Omental fat pad (tissue), 4 donors: ENCODE measurements around the gene ARNT2. TPM values are rescaled to one million over a fixed set of nuclear protein-coding genes. Genes with fewer than 3 reads are reported as not detected.

Experiments used
- ATAC-seq: fragments of 150-250 bp; one replicate; pipeline ENCODE4 v1.9.1; 2016; ENCODE audit warnings: mild to moderate bottlenecking, moderate library complexity; ENCODE audit not compliant: low FRiP score
- DNase-seq: peaks from one replicate; pipeline ENCODE4 v3.0.0-alpha.2; 2019; ENCODE audit warnings: low spot score
- total RNA-seq, 4 donors: library from RNA; depleted of rRNA; stranded (reverse); fragments of >200 nt; gene quantifications; one replicate each; pipeline ENCODE4 v1.1.0, GENCODE V29; 2016
- TF ChIP-seq, protein P1 (sequence below), 3 donors: fragments of 450-650 bp; IDR thresholded peaks; one replicate each; pipeline ENCODE4 v1.5.1; 2016 to 2017; ENCODE audit warnings: antibody characterized with exemption in 3 of 3, mild to moderate bottlenecking in 3 of 3, moderate library complexity in 2 of 3

The ARNT2 gene
- total RNA-seq, 4 donors from 2014 or later: 3.1 to 7.4 (median 3.4) TPM

DNA sequence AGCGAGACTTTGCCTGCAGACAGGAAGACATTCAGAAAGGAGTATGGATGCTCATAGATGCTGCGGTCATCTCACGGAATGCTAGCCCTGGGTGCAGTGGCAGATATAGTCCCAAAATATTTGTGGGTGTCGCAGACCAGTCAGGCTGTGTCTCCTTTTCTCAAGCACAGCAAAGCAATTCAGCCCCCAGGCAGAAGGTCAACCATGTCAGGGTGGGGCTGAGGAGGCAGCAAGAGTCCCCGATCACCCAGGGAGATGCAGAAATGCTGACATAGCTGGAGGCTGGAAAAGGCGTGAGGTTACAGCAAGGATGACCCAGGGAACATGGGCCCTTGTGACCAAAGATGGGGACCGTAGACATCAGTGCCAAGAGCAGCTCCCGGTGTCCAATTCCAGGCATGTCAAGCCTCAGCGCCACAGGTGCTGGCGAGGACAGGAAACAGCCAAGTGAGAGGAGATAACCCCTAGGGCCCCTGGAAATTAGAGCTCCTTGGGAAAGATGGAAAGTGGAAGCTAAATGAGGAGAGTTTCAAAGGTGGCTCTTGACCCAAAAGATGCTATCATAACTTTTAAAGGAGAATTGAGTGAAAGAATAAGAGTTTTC is 209.7 kb downstream of the ARNT2 start:
- ATAC-seq (no peak), DNase-seq (no peak)
- TF ChIP-seq, protein P1, sequence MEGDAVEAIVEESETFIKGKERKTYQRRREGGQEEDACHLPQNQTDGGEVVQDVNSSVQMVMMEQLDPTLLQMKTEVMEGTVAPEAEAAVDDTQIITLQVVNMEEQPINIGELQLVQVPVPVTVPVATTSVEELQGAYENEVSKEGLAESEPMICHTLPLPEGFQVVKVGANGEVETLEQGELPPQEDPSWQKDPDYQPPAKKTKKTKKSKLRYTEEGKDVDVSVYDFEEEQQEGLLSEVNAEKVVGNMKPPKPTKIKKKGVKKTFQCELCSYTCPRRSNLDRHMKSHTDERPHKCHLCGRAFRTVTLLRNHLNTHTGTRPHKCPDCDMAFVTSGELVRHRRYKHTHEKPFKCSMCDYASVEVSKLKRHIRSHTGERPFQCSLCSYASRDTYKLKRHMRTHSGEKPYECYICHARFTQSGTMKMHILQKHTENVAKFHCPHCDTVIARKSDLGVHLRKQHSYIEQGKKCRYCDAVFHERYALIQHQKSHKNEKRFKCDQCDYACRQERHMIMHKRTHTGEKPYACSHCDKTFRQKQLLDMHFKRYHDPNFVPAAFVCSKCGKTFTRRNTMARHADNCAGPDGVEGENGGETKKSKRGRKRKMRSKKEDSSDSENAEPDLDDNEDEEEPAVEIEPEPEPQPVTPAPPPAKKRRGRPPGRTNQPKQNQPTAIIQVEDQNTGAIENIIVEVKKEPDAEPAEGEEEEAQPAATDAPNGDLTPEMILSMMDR (IDR thresholded peaks at IDR 0.05): no peak

- DNase-seq (no peak), ATAC-seq (no peak)
- TF ChIP-seq, protein P1 (IDR thresholded peaks at IDR 0.05): no peak
These were observed 210.7 kb downstream of the ARNT2 start for GRCh38 chr15:80614711-80615360.

- TF ChIP-seq, protein P1 (IDR thresholded peaks at IDR 0.05): no peak
- ATAC-seq (no peak), DNase-seq (no peak)
These were observed 211.2 kb downstream of the ARNT2 start for GRCh38 chr15:80615361-80615736.

DNA sequence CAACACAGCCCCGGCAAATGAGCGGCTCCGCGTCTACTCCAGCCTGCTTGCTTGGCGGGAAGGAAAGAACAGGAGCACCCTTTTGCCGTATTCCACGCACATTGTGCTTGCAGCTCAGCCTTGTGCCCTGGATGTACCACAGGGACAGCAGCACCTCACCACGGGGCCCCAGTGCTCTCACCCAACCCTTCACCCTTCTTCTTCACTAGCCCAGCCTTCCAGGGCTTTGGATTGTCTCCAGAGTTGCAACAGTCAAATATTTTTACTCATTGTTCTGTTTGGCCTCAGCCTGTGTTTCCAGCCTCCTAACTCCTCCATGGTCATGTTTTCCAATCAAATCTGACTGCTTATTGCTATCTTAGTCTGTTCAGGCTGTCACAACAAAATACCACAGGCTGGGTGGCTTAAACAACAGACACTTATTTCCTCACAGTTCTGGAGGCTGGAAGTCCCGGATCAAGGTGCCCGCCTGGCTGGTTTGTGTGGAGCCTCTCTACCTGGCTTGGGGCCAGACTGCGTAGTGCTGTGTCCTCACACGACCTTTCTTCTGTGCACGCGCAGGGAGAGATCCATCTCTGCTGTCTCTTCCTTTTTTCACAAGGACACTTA is 211.7 kb downstream of the ARNT2 start:
- ATAC-seq (peak; percentile 63), DNase-seq (peak; percentile 39)
- TF ChIP-seq, protein P1 (IDR thresholded peaks at IDR 0.05): no peak

DNA sequence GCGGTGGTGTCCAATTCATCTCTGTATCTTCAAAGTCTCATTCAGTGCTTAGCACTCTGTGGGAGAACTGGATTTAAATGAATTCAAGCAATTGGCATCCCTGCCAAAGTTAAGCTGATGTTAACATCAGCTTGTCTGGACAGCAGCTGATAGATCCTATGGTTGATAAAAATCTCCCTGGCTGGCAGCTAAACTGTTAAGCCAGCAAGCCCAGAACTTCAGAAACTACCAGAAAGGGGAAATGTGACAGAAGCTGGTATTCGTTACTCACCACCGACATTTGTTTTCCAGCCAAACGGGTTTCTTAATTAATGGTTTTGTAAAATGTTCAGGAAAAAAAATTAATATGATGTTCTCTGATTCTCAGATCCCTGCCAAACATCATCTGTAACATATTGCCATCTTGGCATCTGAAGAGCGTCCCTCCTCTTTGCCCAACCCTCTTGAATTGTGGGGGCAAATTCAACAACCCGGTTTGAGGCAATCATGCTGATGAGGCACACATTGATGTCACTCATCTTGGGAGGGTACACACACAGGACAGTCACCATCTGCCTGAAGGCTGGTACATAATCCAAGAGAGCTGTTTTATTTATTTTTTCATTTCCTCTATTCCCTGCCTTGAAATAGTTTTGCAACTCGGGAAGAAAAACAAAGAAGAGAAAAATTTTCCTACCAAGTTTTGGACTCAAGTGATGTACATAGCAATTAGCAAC is 214.7 kb downstream of the ARNT2 start:
- TF ChIP-seq, protein P1 (IDR thresholded peaks at IDR 0.05): no peak
- ATAC-seq: no peak
- DNase-seq: no peak

- no peak for ATAC-seq
- no peak for DNase-seq
- TF ChIP-seq, protein P1 (IDR thresholded peaks at IDR 0.05): no peak
These were observed 215.5 kb downstream of the ARNT2 start for GRCh38 chr15:80619680-80620079.
